HCT116 (cell line): ENCODE results near the gene SETD2.

Experiments
- CTCF ChIP-seq, 3 experiments: fragments of 200-600 bp in 1 of 3; sonication (generic) in 1 of 3; IDR thresholded peaks in 2 of 3; conservative IDR thresholded peaks in 1 of 3; 2 replicates each; pipeline ENCODE4 v1.5.1; 2012 to 2017; ENCODE audit warnings: low read depth in 2 of 3, low read length in 2 of 3, antibody characterized with exemption in 1 of 3, borderline replicate concordance in 1 of 3, control low read depth in 1 of 3, mild to moderate bottlenecking in 1 of 3, mixed read lengths in 1 of 3, mixed run types in 1 of 3, moderate library complexity in 1 of 3; ENCODE audit not compliant: insufficient read depth in 1 of 3
- EZH2phosphoT487 ChIP-seq: fragments of 200-600 bp; IDR thresholded peaks from 2 replicates; pipeline ENCODE4 v1.6.1; 2018; ENCODE audit warnings: antibody characterized with exemption, borderline replicate concordance
- JUND ChIP-seq: IDR thresholded peaks from 2 replicates; pipeline ENCODE4 v1.6.1; 2012
- MAX ChIP-seq: IDR thresholded peaks from 2 replicates; pipeline ENCODE4 v1.6.1; 2012
- POLR2A ChIP-seq: IDR thresholded peaks from 2 replicates; pipeline ENCODE4 v1.7.0; 2011; ENCODE audit warnings: borderline replicate concordance; ENCODE audit not compliant: insufficient read depth, insufficient read length; ENCODE audit errors: extremely low read depth
- RAD21 ChIP-seq: IDR thresholded peaks from 2 replicates; pipeline ENCODE4 v1.6.1; 2012; ENCODE audit warnings: low read depth, mild to moderate bottlenecking
- YY1 ChIP-seq: IDR thresholded peaks from 2 replicates; pipeline ENCODE4 v1.6.1; 2011; ENCODE audit warnings: low read length, low read depth, moderate library complexity, mild to moderate bottlenecking; ENCODE audit not compliant: insufficient replicate concordance; ENCODE audit errors: extremely low read depth

- TF ChIP-seq YY1 (no peak), POLR2A (no peak), JUND (no peak), EZH2phosphoT487 (no peak), RAD21 (no peak), CTCF (IDR thresholded peaks at IDR 0.05 in 2 of 3, conservative IDR thresholded peaks at IDR 0.05 in 1 of 3; ENCODE audit: borderline replicate concordance in 1 of 3, insufficient read depth in 1 of 3, low read depth in 2 of 3, low read length in 2 of 3) (no peak), MAX (no peak)
Observed at GRCh38 chr3:47158208-47158607, 5.7 kb downstream of the SETD2 start.
